ENCODE results near the gene PPP2R3A.

Gene PPP2R3A

GRCh38 chr3:135982922-135983581, 17.5 kb downstream of the PPP2R3A start:
- no peak for DNase-seq (ENCODE audit: low read depth)

GRCh38 chr3:135987661-135988060, 22.1 kb downstream of the PPP2R3A start:
- no peak for DNase-seq (ENCODE audit: low read depth)
- no peak overlapping the region for H3K4me3 ChIP-seq (ENCODE audit: low read length)
- no peak for TF ChIP-seq CTCF (conservative IDR thresholded peaks at IDR 0.05; ENCODE audit: low read depth, low read length)

More at GRCh38 chr3:135982922-135983581, 17.5 kb downstream of the PPP2R3A start:
- H3K4me3 ChIP-seq (ENCODE audit: low read length): no peak overlapping the region
- TF ChIP-seq CTCF (conservative IDR thresholded peaks at IDR 0.05; ENCODE audit: low read depth, low read length): no peak

- TF ChIP-seq CTCF (conservative IDR thresholded peaks at IDR 0.05; ENCODE audit: low read depth, low read length): no peak
- DNase-seq (ENCODE audit: low read depth): no peak
- H3K4me3 ChIP-seq (ENCODE audit: low read length): no peak overlapping the region
Measured at GRCh38 chr3:135989242-135989641, 23.7 kb downstream of the PPP2R3A start.

- H3K4me3 ChIP-seq (ENCODE audit: low read length): no peak overlapping the region
- TF ChIP-seq CTCF (conservative IDR thresholded peaks at IDR 0.05; ENCODE audit: low read depth, low read length): no peak
- no peak for DNase-seq (ENCODE audit: low read depth)
Measured at GRCh38 chr3:135990903-135991302, 25.4 kb downstream of the PPP2R3A start.

- TF ChIP-seq CTCF (conservative IDR thresholded peaks at IDR 0.05; ENCODE audit: low read depth, low read length): no peak
- no peak for DNase-seq (ENCODE audit: low read depth)
- no peak overlapping the region for H3K4me3 ChIP-seq (ENCODE audit: low read length)
Measured at GRCh38 chr3:135991621-135992020, 26.1 kb downstream of the PPP2R3A start.

GRCh38 chr3:135992072-135992471, 26.5 kb downstream of the PPP2R3A start:
- no peak overlapping the region for H3K4me3 ChIP-seq (ENCODE audit: low read length)
- no peak for TF ChIP-seq CTCF (conservative IDR thresholded peaks at IDR 0.05; ENCODE audit: low read depth, low read length)
- DNase-seq (ENCODE audit: low read depth): peak; percentile 23

- no peak overlapping the region for H3K4me3 ChIP-seq (ENCODE audit: low read length)
- no peak for TF ChIP-seq CTCF (conservative IDR thresholded peaks at IDR 0.05; ENCODE audit: low read depth, low read length)
- DNase-seq (ENCODE audit: low read depth): no peak
Measured at GRCh38 chr3:135994708-135995337, 29.3 kb downstream of the PPP2R3A start.

Data from retinal pigment epithelial cell (primary cell).